ENCODE measurements around the gene SASH1.

DNA sequence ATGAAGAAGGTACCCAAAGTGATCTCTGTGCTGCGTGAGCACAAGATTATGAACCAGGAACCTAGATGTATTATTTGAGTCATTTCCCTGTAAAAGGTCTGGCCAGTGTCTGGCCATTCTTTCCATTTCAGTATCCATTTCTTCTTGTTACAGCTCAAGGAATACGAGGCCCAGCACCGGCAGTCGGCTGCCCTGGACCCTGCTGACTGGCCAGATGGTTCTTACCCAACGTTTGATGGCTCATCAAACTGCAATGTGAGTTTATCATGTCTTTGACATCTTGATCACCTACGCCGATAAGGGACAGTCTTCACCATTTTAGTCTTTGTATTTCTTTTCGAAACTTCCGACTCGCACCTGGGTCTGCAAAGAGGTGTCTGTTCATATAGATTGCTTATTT lies 144.8 kb downstream of the SASH1 start:
- TF ChIP-seq EZH2phosphoT487 (IDR thresholded peaks at IDR 0.05; ENCODE audit: low read length), result no peak
- TF ChIP-seq, protein P1, sequence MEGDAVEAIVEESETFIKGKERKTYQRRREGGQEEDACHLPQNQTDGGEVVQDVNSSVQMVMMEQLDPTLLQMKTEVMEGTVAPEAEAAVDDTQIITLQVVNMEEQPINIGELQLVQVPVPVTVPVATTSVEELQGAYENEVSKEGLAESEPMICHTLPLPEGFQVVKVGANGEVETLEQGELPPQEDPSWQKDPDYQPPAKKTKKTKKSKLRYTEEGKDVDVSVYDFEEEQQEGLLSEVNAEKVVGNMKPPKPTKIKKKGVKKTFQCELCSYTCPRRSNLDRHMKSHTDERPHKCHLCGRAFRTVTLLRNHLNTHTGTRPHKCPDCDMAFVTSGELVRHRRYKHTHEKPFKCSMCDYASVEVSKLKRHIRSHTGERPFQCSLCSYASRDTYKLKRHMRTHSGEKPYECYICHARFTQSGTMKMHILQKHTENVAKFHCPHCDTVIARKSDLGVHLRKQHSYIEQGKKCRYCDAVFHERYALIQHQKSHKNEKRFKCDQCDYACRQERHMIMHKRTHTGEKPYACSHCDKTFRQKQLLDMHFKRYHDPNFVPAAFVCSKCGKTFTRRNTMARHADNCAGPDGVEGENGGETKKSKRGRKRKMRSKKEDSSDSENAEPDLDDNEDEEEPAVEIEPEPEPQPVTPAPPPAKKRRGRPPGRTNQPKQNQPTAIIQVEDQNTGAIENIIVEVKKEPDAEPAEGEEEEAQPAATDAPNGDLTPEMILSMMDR (IDR thresholded peaks at IDR 0.05; ENCODE audit: low read length), result no peak
- TF ChIP-seq EZH2 (optimal IDR thresholded peaks at IDR 0.05; ENCODE audit: low read depth, low read length), result no peak
